Measurements from ENCODE around the gene SUDS3. TPM values are rescaled to one million over a fixed set of nuclear protein-coding genes. Genes with fewer than 3 reads are reported as not detected.

The SUDS3 gene
- total RNA-seq, 3 donors from 2014 or later = 35.2 to 56.4 (median 50.9) TPM

DNA sequence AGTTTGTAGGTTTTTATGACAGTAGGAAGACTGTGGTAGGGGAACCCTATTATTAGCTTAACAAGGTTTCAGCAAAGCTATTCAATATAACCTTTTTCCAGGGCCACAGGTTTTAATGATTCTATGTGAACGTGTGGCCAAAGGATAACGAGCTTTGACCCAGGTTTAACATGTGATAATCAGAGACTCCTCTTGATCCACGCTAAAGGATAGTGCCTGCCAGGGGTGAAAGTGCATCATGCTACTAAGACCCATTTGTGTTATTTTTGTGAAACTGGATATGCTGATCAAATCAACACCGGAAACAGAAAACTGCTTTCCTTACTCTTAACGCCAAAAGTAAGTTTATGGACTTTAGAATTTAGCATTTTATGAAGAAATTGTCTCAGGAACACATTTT, 2.7 kb upstream of the SUDS3 start:
- Histone ChIP-seq H3K9me3 (no peaks in the 10 kb centered on the region), H3K4me3 (no peak overlapping the region), H3K36me3 (ENCODE audit: low read depth) (no peaks in the 10 kb centered on the region), H3K4me1 (ENCODE audit: low read depth) (peaks cover 28% of the 10 kb centered on the region)
- no peak for ATAC-seq
- peak in 1 of 3 donors; percentile 40 for DNase-seq
- TF ChIP-seq CTCF (IDR thresholded peaks at IDR 0.05) = no peak
- intact Hi-C loops (cut with DNase I, micrococcal nuclease) = loop anchor here in 1 of 2 donors (10.0 kb wide), 1 partner anchor 189 kb away; no protein-coding TSS in a partner anchor

DNA sequence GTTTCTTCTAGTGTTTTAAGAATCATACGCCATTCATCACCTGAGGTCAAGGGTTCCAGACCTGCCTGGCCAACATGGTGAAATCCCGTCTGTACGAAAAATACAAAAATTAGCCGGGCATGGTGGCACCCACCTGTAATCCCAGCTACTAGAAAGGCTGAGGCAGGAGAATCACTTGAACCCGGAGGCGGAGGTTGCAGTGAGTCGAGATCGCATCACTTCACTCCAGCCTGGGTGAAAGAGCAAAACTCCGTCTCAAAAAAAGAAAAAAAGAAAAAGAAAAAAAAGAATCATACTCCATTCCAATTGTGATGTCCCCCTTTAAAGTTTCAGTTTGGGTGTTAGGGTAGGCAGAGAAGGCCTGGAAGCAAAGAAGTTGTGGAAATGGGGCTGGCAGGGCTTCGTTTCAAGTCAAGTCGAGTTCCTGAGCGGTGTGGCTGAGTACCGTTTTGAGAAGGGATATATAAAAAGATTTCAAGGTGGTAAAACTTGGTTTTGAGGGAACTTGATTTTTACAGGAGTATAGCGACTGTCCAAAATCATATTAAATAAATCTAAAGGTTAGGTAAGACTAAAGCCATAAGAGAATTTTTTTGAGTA, 2.1 kb upstream of the SUDS3 start:
- DNase-seq = no peak
- no peak for TF ChIP-seq CTCF (IDR thresholded peaks at IDR 0.05)
- no peak for ATAC-seq
- H3K4me1 ChIP-seq (ENCODE audit: low read depth) = peaks cover 28% of the 10 kb centered on the region
- no peak overlapping the region for H3K4me3 ChIP-seq
- H3K9me3 ChIP-seq = no peaks in the 10 kb centered on the region
- intact Hi-C loops (cut with DNase I, micrococcal nuclease) = loop anchor here in 1 of 2 donors (10.0 kb wide), 1 partner anchor 189 kb away; no protein-coding TSS in a partner anchor
- H3K36me3 ChIP-seq (ENCODE audit: low read depth) = no peaks in the 10 kb centered on the region

- no peak overlapping the region for H3K4me3 ChIP-seq
- DNase-seq (no peak), ATAC-seq (no peak)
- H3K36me3 ChIP-seq (ENCODE audit: low read depth) = no peaks in the 10 kb centered on the region
- H3K9me3 ChIP-seq = no peaks in the 10 kb centered on the region
- intact Hi-C loops (cut with DNase I, micrococcal nuclease) = loop anchor here (5.0 to 10.0 kb wide), 2 partner anchors 190 to 193 kb away; no protein-coding TSS in a partner anchor
- peaks cover 28% of the 10 kb centered on the region for H3K4me1 ChIP-seq (ENCODE audit: low read depth)
- no peak for TF ChIP-seq CTCF (IDR thresholded peaks at IDR 0.05)
Measured at GRCh38 chr12:118374909-118375308, 1.4 kb upstream of the SUDS3 start.

GRCh38 chr12:118375348-118375747, 1.0 kb upstream of the SUDS3 start:
- Histone ChIP-seq H3K4me3 (no peak overlapping the region), H3K9me3 (no peaks in the 10 kb centered on the region), H3K36me3 (ENCODE audit: low read depth) (no peaks in the 10 kb centered on the region), H3K4me1 (ENCODE audit: low read depth) (peaks cover 28% of the 10 kb centered on the region)
- no peak for TF ChIP-seq CTCF (IDR thresholded peaks at IDR 0.05)
- intact Hi-C loops (cut with DNase I, micrococcal nuclease) = loop anchor here (5.0 to 10.0 kb wide), 2 partner anchors 191 to 193 kb away; no protein-coding TSS in a partner anchor
- no peak for DNase-seq
- ATAC-seq = no peak

DNA sequence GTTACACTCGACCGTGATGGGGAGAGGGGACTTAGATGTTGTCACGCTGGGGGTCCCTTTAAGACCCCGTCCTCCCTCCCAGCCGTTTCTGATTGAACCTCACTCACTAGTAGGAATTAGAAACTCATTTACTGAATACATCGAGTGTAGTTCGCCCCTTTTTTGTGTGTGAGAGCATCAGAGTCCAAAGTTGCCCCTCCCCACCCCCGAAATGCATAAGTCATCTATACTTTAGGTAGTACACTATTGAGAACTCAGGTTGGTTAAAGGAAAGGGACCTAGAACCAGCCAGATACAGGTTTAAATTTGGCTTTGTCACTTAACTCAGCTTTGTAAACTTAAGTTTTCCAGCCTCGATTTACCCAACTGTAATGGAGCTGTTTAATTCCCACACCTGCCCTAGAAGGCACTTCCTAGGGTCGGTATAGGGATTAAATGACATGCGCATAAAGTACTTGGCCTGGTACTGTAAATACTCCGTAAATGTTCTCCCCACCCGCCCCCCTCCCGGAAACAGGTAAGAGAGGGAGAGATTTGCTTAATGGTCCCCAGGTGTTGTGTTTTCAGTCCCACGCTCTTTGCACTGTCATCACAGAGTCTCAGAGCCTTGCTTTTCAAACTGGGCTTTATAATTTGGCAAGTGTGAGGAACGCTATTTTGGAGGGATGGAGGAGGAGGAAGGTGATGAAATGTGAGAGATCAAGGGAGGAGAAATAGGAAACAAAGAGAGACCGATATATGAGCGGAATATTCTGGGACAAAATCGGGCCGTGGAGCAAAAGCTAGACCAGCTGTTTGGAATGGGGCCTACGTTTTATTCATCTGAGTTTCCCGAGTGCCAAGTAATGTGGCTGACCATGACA, 897 bp downstream of the SUDS3 start:
- no peak for DNase-seq
- ATAC-seq = no peak
- Histone ChIP-seq H3K36me3 (ENCODE audit: low read depth) (no peaks in the 10 kb centered on the region), H3K9me3 (no peaks in the 10 kb centered on the region), H3K4me1 (ENCODE audit: low read depth) (peaks cover 28% of the 10 kb centered on the region), H3K4me3 (peak overlapping the region; percentile 93)
- intact Hi-C loops (cut with DNase I, micrococcal nuclease) = loop anchor here (5.0 to 10.0 kb wide), 2 partner anchors 192 to 195 kb away; no protein-coding TSS in a partner anchor
- no peak for TF ChIP-seq CTCF (IDR thresholded peaks at IDR 0.05)

Measured in mucosa of descending colon (tissue), 3 donors.